ENCODE data around the gene CTTNBP2NL.

- TF ChIP-seq CTCF (IDR thresholded peaks at IDR 0.05), result no peak
- TF ChIP-seq POLR2A (IDR thresholded peaks at IDR 0.05), result no peak
Measured at GRCh38 chr1:112386024-112386723, 9.8 kb upstream of the CTTNBP2NL start.

Measured in ovary (tissue), 3 donors.